Stimulated activated CD8-positive, alpha-beta memory T cell treated with anti-CD3 and anti-CD28 coated beads, Interleukin-7, amount 100 ng/mL, for 4 hours (primary cell): Measurements from ENCODE around the gene CELF1.
"Not testable (repeated sequence)": the region's sequence is repeated elsewhere in the genome, so short reads cannot be mapped to it uniquely, and the experiment has no call there.

Experiments
- DNase-seq, 2 donors: peaks; one replicate each; pipeline ENCODE4 v3.0.0-alpha.2; 2020; ENCODE audit warnings: low read depth in 2 of 2

The CELF1 gene

GRCh38 chr11:47573321-47573720, 20.4 kb upstream of the CELF1 start:
- DNase-seq: no peak

- no peak for DNase-seq
These were observed 19.9 kb upstream of the CELF1 start for GRCh38 chr11:47572715-47573255.

GRCh38 chr11:47571895-47572294, 19.0 kb upstream of the CELF1 start:
- DNase-seq: no peak

- no peak for DNase-seq
These were observed 18.4 kb upstream of the CELF1 start for GRCh38 chr11:47571357-47571729.

GRCh38 chr11:47570651-47571356, 17.9 kb upstream of the CELF1 start:
- DNase-seq: no peak

GRCh38 chr11:47569646-47570045, 16.7 kb upstream of the CELF1 start:
- DNase-seq: no peak

GRCh38 chr11:47566149-47566698, 13.3 kb upstream of the CELF1 start:
- no peak for DNase-seq

GRCh38 chr11:47565340-47566148, 12.6 kb upstream of the CELF1 start, which contains the start of gene PTPMT1:
PTPMT1 (plus strand) TSS chr11:47565599; CDS start chr11:47565623, 24 bp downstream.
- peak; percentile 26 to 55 for DNase-seq

- no peak for DNase-seq
These were observed 12.0 kb upstream of the CELF1 start for GRCh38 chr11:47564933-47565339.

- DNase-seq: not testable (repeated sequence)
These were observed 11.4 kb upstream of the CELF1 start for GRCh38 chr11:47564366-47564765.

- not testable (repeated sequence) for DNase-seq
These were observed 9.5 kb upstream of the CELF1 start for GRCh38 chr11:47562393-47562792.

- DNase-seq: no peak
These were observed 7.5 kb upstream of the CELF1 start for GRCh38 chr11:47560426-47560825.

GRCh38 chr11:47558695-47559094, 5.8 kb upstream of the CELF1 start:
- DNase-seq: no peak

- not testable (repeated sequence) for DNase-seq
These were observed 4.1 kb upstream of the CELF1 start for GRCh38 chr11:47557004-47557403.

- no peak for DNase-seq
These were observed 443 bp upstream of the CELF1 start for GRCh38 chr11:47553406-47553743.

GRCh38 chr11:47552056-47552565, 821 bp downstream of the CELF1 start:
- DNase-seq: peak in 1 of 2 donors; percentile 7

GRCh38 chr11:47551086-47551485, 1.8 kb downstream of the CELF1 start:
- DNase-seq: no peak

- DNase-seq: no peak
These were observed 2.5 kb downstream of the CELF1 start for GRCh38 chr11:47550288-47551047.

GRCh38 chr11:47546274-47546673, 6.7 kb downstream of the CELF1 start:
- not testable (repeated sequence) for DNase-seq

- DNase-seq: no peak
These were observed 7.6 kb downstream of the CELF1 start for GRCh38 chr11:47545298-47545697.

GRCh38 chr11:47541070-47541469, 11.9 kb downstream of the CELF1 start:
- DNase-seq: no peak

- no peak for DNase-seq
These were observed 13.3 kb downstream of the CELF1 start for GRCh38 chr11:47539681-47540039.
